ENCODE data around the gene COG3.
"Not testable (repeated sequence)": the region's sequence is repeated elsewhere in the genome, so short reads cannot be mapped to it uniquely, and the experiment has no call there.

COG3 gene

GRCh38 chr13:45464687-45465453 is at the start of gene COG3:
TSS of gene COG3 (plus strand) at chr13:45464939. CDS start at chr13:45465037, 98 bp downstream.
- DNase-seq (ENCODE audit: low spot score): peak; percentile 96

- DNase-seq (ENCODE audit: low spot score): no peak
Observed at GRCh38 chr13:45415112-45415511, 49.6 kb upstream of the COG3 start.

- no peak for DNase-seq (ENCODE audit: low spot score)
Observed at GRCh38 chr13:45416516-45417128, 48.1 kb upstream of the COG3 start.

GRCh38 chr13:45417790-45418534 is 46.8 kb upstream of the COG3 start, which contains the start of gene SLC25A30:
TSS of gene SLC25A30 (minus strand) at chr13:45418373. CDS start at chr13:45411425, 6,948 bp downstream.
- peak; percentile 83 for DNase-seq (ENCODE audit: low spot score)

GRCh38 chr13:45419389-45419788 is 45.4 kb upstream of the COG3 start:
- not testable (repeated sequence) for DNase-seq (ENCODE audit: low spot score)

- DNase-seq (ENCODE audit: low spot score): no peak
Observed at GRCh38 chr13:45419945-45420344, 44.8 kb upstream of the COG3 start.

GRCh38 chr13:45422731-45423292 is 41.9 kb upstream of the COG3 start:
- no peak for DNase-seq (ENCODE audit: low spot score)

GRCh38 chr13:45426056-45426841 is 38.5 kb upstream of the COG3 start:
- not testable (repeated sequence) for DNase-seq (ENCODE audit: low spot score)

GRCh38 chr13:45432737-45433380 is 31.9 kb upstream of the COG3 start:
- no peak for DNase-seq (ENCODE audit: low spot score)

GRCh38 chr13:45433381-45433790 is 31.4 kb upstream of the COG3 start:
- no peak for DNase-seq (ENCODE audit: low spot score)

GRCh38 chr13:45434556-45435371 is 30.0 kb upstream of the COG3 start:
- DNase-seq (ENCODE audit: low spot score): no peak

GRCh38 chr13:45436332-45436731 is 28.4 kb upstream of the COG3 start:
- no peak for DNase-seq (ENCODE audit: low spot score)

GRCh38 chr13:45436953-45437352 is 27.8 kb upstream of the COG3 start:
- DNase-seq (ENCODE audit: low spot score): no peak

- no peak for DNase-seq (ENCODE audit: low spot score)
Observed at GRCh38 chr13:45437947-45438346, 26.8 kb upstream of the COG3 start.

- DNase-seq (ENCODE audit: low spot score): no peak
Observed at GRCh38 chr13:45439008-45439407, 25.7 kb upstream of the COG3 start.

GRCh38 chr13:45439781-45440462 is 24.8 kb upstream of the COG3 start:
- DNase-seq (ENCODE audit: low spot score): no peak

GRCh38 chr13:45441633-45442032 is 23.1 kb upstream of the COG3 start:
- DNase-seq (ENCODE audit: low spot score): no peak

- no peak for DNase-seq (ENCODE audit: low spot score)
Observed at GRCh38 chr13:45445053-45445452, 19.7 kb upstream of the COG3 start.

- no peak for DNase-seq (ENCODE audit: low spot score)
Observed at GRCh38 chr13:45446181-45446580, 18.6 kb upstream of the COG3 start.
